BE2C (cell line): ENCODE data around the gene NEK4.

Experiments
- DNase-seq: peaks from one replicate; pipeline ENCODE4 v3.0.0-alpha.2; 2020
- H3K27me3 ChIP-seq: fragments of 250-450 bp; sonication (Bioruptor Pico); 2 replicates; pipeline ENCODE4 v1.5.1; 2020; ENCODE audit warnings: mild to moderate bottlenecking
- H3K36me3 ChIP-seq: fragments of 250-450 bp; sonication (Bioruptor Pico); 2 replicates; pipeline ENCODE4 v1.5.1; 2020; ENCODE audit warnings: mild to moderate bottlenecking
- H3K4me1 ChIP-seq: fragments of 250-450 bp; sonication (Bioruptor Pico); 2 replicates; pipeline ENCODE4 v1.5.1; 2020
- H3K4me3 ChIP-seq: 2 replicates; pipeline ENCODE4 v1.5.1; 2011; ENCODE audit warnings: low read depth, low read length
- H3K9me3 ChIP-seq: fragments of 250-450 bp; sonication (Bioruptor Pico); 2 replicates; pipeline ENCODE4 v1.5.1; 2020
- CTCF ChIP-seq: IDR thresholded peaks from 2 replicates; pipeline ENCODE4 v1.5.1; 2012; ENCODE audit warnings: mild to moderate bottlenecking, low read depth, low read length

The NEK4 gene

GRCh38 chr3:52801839-52802238 is 31.1 kb upstream of the NEK4 start:
- H3K27me3 ChIP-seq: no peaks in the 10 kb centered on the region
- TF ChIP-seq CTCF: no peak

GRCh38 chr3:52800079-52800478 is 29.3 kb upstream of the NEK4 start:
- Histone ChIP-seq H3K27me3 (no peaks in the 10 kb centered on the region), H3K9me3 (no peaks in the 10 kb centered on the region), H3K4me3 (no peak overlapping the region), H3K36me3 (no peaks in the 10 kb centered on the region), H3K4me1 (no peaks in the 10 kb centered on the region)
- DNase-seq: no peak
- no peak for TF ChIP-seq CTCF

More at GRCh38 chr3:52801839-52802238, 31.1 kb upstream of the NEK4 start:
- no peaks in the 10 kb centered on the region for H3K36me3 ChIP-seq
- H3K9me3 ChIP-seq: no peaks in the 10 kb centered on the region
- no peak for DNase-seq
- H3K4me3 ChIP-seq: no peak overlapping the region
- no peaks in the 10 kb centered on the region for H3K4me1 ChIP-seq

GRCh38 chr3:52798978-52799476 is 28.3 kb upstream of the NEK4 start:
- H3K9me3 ChIP-seq: no peaks in the 10 kb centered on the region
- peak; percentile 41 for TF ChIP-seq CTCF
- no peaks in the 10 kb centered on the region for H3K27me3 ChIP-seq
- H3K36me3 ChIP-seq: no peaks in the 10 kb centered on the region
- DNase-seq: peak; percentile 14
- H3K4me1 ChIP-seq: no peaks in the 10 kb centered on the region
- no peak overlapping the region for H3K4me3 ChIP-seq

GRCh38 chr3:52798376-52798977 is 27.7 kb upstream of the NEK4 start:
- TF ChIP-seq CTCF: no peak
- Histone ChIP-seq H3K27me3 (no peaks in the 10 kb centered on the region), H3K4me1 (no peaks in the 10 kb centered on the region), H3K4me3 (no peak overlapping the region), H3K36me3 (no peaks in the 10 kb centered on the region), H3K9me3 (no peaks in the 10 kb centered on the region)
- no peak for DNase-seq

GRCh38 chr3:52796411-52796810 is 25.7 kb upstream of the NEK4 start:
- no peak for DNase-seq
- H3K4me1 ChIP-seq: no peaks in the 10 kb centered on the region
- no peaks in the 10 kb centered on the region for H3K9me3 ChIP-seq
- no peak for TF ChIP-seq CTCF
- no peak overlapping the region for H3K4me3 ChIP-seq
- H3K36me3 ChIP-seq: no peaks in the 10 kb centered on the region
- no peaks in the 10 kb centered on the region for H3K27me3 ChIP-seq

- H3K4me1 ChIP-seq: no peaks in the 10 kb centered on the region
Observed at GRCh38 chr3:52795298-52795900, 24.7 kb upstream of the NEK4 start.

More at GRCh38 chr3:52795298-52795900, 24.7 kb upstream of the NEK4 start:
- no peaks in the 10 kb centered on the region for H3K36me3 ChIP-seq
- no peaks in the 10 kb centered on the region for H3K9me3 ChIP-seq
- no peak for DNase-seq
- H3K4me3 ChIP-seq: no peak overlapping the region
- H3K27me3 ChIP-seq: no peaks in the 10 kb centered on the region
- no peak for TF ChIP-seq CTCF
